Measurements from ENCODE around the gene PCSK7.

The PCSK7 gene

GRCh38 chr11:117220568-117220967 is 11.3 kb downstream of the PCSK7 start:
- Histone ChIP-seq H3K4me1 (ENCODE audit: insufficient read depth, low read length) (no peaks in the 10 kb centered on the region), H3K9ac (ENCODE audit: low read depth, low read length) (no peak overlapping the region)

GRCh38 chr11:117219995-117220394 is 11.9 kb downstream of the PCSK7 start:
- no peak for TF ChIP-seq EZH2 (IDR thresholded peaks at IDR 0.05; ENCODE audit: borderline replicate concordance, low read depth, low read length, severe bottlenecking)
- Histone ChIP-seq H3K36me3 (ENCODE audit: insufficient read depth, low read length) (peaks cover 89% of the 10 kb centered on the region), H4K20me1 (ENCODE audit: insufficient read depth, low read length) (0 out of 2 replicates have a peak, but pooled peaks cover 5% of the 10 kb centered on the region), H3K4me1 (ENCODE audit: insufficient read depth, low read length) (no peaks in the 10 kb centered on the region), H3K79me2 (ENCODE audit: insufficient read depth, low read length) (no peaks in the 10 kb centered on the region), H2AFZ (ENCODE audit: low read depth, low read length) (no peak overlapping the region), H3K4me2 (ENCODE audit: insufficient read depth, low read length) (no peak overlapping the region), H3K9ac (ENCODE audit: low read depth, low read length) (no peak overlapping the region), H3K27me3 (ENCODE audit: insufficient read depth, low read length, poor library complexity) (no peaks in the 10 kb centered on the region), H3K9me3 (ENCODE audit: insufficient read depth, low read length, severe bottlenecking) (no peaks in the 10 kb centered on the region), H3K27ac (ENCODE audit: low read length) (no peak overlapping the region), H3K4me3 (ENCODE audit: low read depth in 1 of 2, low read length in 2 of 2) (no peak overlapping the region)
- DNase-seq (no peak), ATAC-seq (ENCODE audit: insufficient read depth, low read depth) (no peak)

More at GRCh38 chr11:117220568-117220967, 11.3 kb downstream of the PCSK7 start:
- no peak overlapping the region for H3K4me2 ChIP-seq (ENCODE audit: insufficient read depth, low read length)
- 0 out of 2 replicates have a peak, but pooled peaks cover 5% of the 10 kb centered on the region for H4K20me1 ChIP-seq (ENCODE audit: insufficient read depth, low read length)
- H3K9me3 ChIP-seq (ENCODE audit: insufficient read depth, low read length, severe bottlenecking): no peaks in the 10 kb centered on the region
- no peaks in the 10 kb centered on the region for H3K27me3 ChIP-seq (ENCODE audit: insufficient read depth, low read length, poor library complexity)
- H3K4me3 ChIP-seq (ENCODE audit: low read depth in 1 of 2, low read length in 2 of 2): no peak overlapping the region
- TF ChIP-seq, protein P1, sequence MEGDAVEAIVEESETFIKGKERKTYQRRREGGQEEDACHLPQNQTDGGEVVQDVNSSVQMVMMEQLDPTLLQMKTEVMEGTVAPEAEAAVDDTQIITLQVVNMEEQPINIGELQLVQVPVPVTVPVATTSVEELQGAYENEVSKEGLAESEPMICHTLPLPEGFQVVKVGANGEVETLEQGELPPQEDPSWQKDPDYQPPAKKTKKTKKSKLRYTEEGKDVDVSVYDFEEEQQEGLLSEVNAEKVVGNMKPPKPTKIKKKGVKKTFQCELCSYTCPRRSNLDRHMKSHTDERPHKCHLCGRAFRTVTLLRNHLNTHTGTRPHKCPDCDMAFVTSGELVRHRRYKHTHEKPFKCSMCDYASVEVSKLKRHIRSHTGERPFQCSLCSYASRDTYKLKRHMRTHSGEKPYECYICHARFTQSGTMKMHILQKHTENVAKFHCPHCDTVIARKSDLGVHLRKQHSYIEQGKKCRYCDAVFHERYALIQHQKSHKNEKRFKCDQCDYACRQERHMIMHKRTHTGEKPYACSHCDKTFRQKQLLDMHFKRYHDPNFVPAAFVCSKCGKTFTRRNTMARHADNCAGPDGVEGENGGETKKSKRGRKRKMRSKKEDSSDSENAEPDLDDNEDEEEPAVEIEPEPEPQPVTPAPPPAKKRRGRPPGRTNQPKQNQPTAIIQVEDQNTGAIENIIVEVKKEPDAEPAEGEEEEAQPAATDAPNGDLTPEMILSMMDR (IDR thresholded peaks at IDR 0.05; ENCODE audit: borderline replicate concordance, extremely low read depth, low read length, poor library complexity, severe bottlenecking): no peak
- H3K79me2 ChIP-seq (ENCODE audit: insufficient read depth, low read length): no peaks in the 10 kb centered on the region
- H3K36me3 ChIP-seq (ENCODE audit: insufficient read depth, low read length): peaks cover 93% of the 10 kb centered on the region
- H2AFZ ChIP-seq (ENCODE audit: low read depth, low read length): no peak overlapping the region
- DNase-seq (no peak), ATAC-seq (ENCODE audit: insufficient read depth, low read depth) (no peak)
- H3K27ac ChIP-seq (ENCODE audit: low read length): no peak overlapping the region

- ATAC-seq (ENCODE audit: insufficient read depth, low read depth): no peak
Measured at GRCh38 chr11:117219455-117219854, 12.4 kb downstream of the PCSK7 start.

DNA sequence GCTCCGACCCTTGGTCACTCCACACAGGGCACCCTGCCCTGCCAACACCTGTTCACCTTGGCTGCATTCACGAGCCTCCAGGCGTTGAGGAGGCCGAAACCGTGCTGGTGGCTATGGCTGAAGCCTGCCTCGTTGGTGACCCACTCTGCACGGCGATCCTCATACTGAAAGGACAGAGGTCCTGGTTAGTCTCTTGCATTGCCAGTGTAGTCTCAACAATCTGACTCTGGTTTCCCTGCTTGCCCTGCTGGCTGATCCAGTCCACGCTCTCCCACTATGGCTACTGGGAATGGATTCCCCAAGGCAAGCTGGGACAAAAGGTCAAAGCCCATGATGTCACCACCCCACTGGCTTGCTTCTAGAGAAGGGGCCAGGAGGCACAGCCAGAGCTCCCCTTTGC is 12.9 kb downstream of the PCSK7 start:
- Histone ChIP-seq H3K9me3 (ENCODE audit: insufficient read depth, low read length, severe bottlenecking) (no peaks in the 10 kb centered on the region), H3K4me1 (ENCODE audit: insufficient read depth, low read length) (no peaks in the 10 kb centered on the region), H3K27ac (ENCODE audit: low read length) (no peak overlapping the region), H3K79me2 (ENCODE audit: insufficient read depth, low read length) (no peaks in the 10 kb centered on the region), H3K36me3 (ENCODE audit: insufficient read depth, low read length) (peaks cover 89% of the 10 kb centered on the region), H3K9ac (ENCODE audit: low read depth, low read length) (no peak overlapping the region), H3K4me2 (ENCODE audit: insufficient read depth, low read length) (no peak overlapping the region), H3K4me3 (ENCODE audit: low read depth in 1 of 2, low read length in 2 of 2) (no peak overlapping the region), H2AFZ (ENCODE audit: low read depth, low read length) (no peak overlapping the region), H3K27me3 (ENCODE audit: insufficient read depth, low read length, poor library complexity) (no peaks in the 10 kb centered on the region), H4K20me1 (ENCODE audit: insufficient read depth, low read length) (0 out of 2 replicates have a peak, but pooled peaks cover 4% of the 10 kb centered on the region)
- DNase-seq (no peak), ATAC-seq (ENCODE audit: insufficient read depth, low read depth) (no peak)
- TF ChIP-seq, protein P1 (IDR thresholded peaks at IDR 0.05; ENCODE audit: borderline replicate concordance, extremely low read depth, low read length, poor library complexity, severe bottlenecking): no peak
- no peak for TF ChIP-seq EZH2 (IDR thresholded peaks at IDR 0.05; ENCODE audit: borderline replicate concordance, low read depth, low read length, severe bottlenecking)

More at GRCh38 chr11:117219455-117219854, 12.4 kb downstream of the PCSK7 start:
- no peak for TF ChIP-seq EZH2 (IDR thresholded peaks at IDR 0.05; ENCODE audit: borderline replicate concordance, low read depth, low read length, severe bottlenecking)
- TF ChIP-seq, protein P1 (IDR thresholded peaks at IDR 0.05; ENCODE audit: borderline replicate concordance, extremely low read depth, low read length, poor library complexity, severe bottlenecking): no peak
- Histone ChIP-seq H3K4me1 (ENCODE audit: insufficient read depth, low read length) (no peaks in the 10 kb centered on the region), H3K9ac (ENCODE audit: low read depth, low read length) (no peak overlapping the region), H3K4me3 (ENCODE audit: low read depth in 1 of 2, low read length in 2 of 2) (no peak overlapping the region), H4K20me1 (ENCODE audit: insufficient read depth, low read length) (0 out of 2 replicates have a peak, but pooled peaks cover 5% of the 10 kb centered on the region), H3K36me3 (ENCODE audit: insufficient read depth, low read length) (peaks cover 90% of the 10 kb centered on the region), H3K27me3 (ENCODE audit: insufficient read depth, low read length, poor library complexity) (no peaks in the 10 kb centered on the region), H3K9me3 (ENCODE audit: insufficient read depth, low read length, severe bottlenecking) (no peaks in the 10 kb centered on the region), H3K27ac (ENCODE audit: low read length) (no peak overlapping the region), H3K79me2 (ENCODE audit: insufficient read depth, low read length) (no peaks in the 10 kb centered on the region), H3K4me2 (ENCODE audit: insufficient read depth, low read length) (no peak overlapping the region), H2AFZ (ENCODE audit: low read depth, low read length) (no peak overlapping the region)
- DNase-seq: no peak

Data from DND-41 (cell line).